ENCODE results near the gene GPR52.

GRCh38 chr1:174405219-174405618 is 42.5 kb upstream of the GPR52 start:
- TF ChIP-seq CTCF (IDR thresholded peaks at IDR 0.05) (no peak), POLR2A (IDR thresholded peaks at IDR 0.05) (no peak)

Measured in heart left ventricle (tissue), 13 donors.